A673 (cell line): Measurements from ENCODE around the gene KCNQ1. TPM values are rescaled to one million over a fixed set of nuclear protein-coding genes. Genes with fewer than 3 reads are reported as not detected.

Source experiments
- BruUV-seq: library from RNA; stranded (reverse); fragments of 400-500 nt; replicated peaks from 2 replicates; lab custom pipeline; 2021; lab: Mats Ljungman, UMichigan
- CTCF ChIA-PET: fragments of 300-600 bp; sonication (Branson Sonifier 250); formaldehyde crosslinking; loops from one replicate; lab custom pipeline; 2022; ENCODE audit warnings: antibody characterized with exemption; lab: Charles Lee
- POLR2A ChIA-PET: fragments of 300-600 bp; sonication (Branson Sonifier 250); formaldehyde crosslinking; loops from one replicate; lab custom pipeline; 2022; ENCODE audit warnings: antibody characterized with exemption; ENCODE audit not compliant: low non-redundant PET; lab: Charles Lee
- DNase-seq: peaks from one replicate; pipeline ENCODE4 v3.0.0-alpha.2; 2015; ENCODE audit warnings: low spot score
- H3K27ac ChIP-seq: fragments of 200-600 bp; sonication (generic); 2 replicates; pipeline ENCODE4 v1.5.1; 2016; ENCODE audit warnings: mixed run types, low read depth, mild to moderate bottlenecking, mixed read lengths, antibody characterized with exemption, low read length; ENCODE audit not compliant: poor library complexity, severe bottlenecking
- H3K27me3 ChIP-seq: fragments of 200-600 bp; sonication (generic); replicated peaks from 2 replicates; pipeline ENCODE4 v1.6.1; 2017; ENCODE audit warnings: mixed run types, low read depth, mild to moderate bottlenecking, mixed read lengths, antibody characterized with exemption, low read length; ENCODE audit not compliant: insufficient read depth, poor library complexity
- H3K36me3 ChIP-seq: fragments of 200-600 bp; sonication (generic); 2 replicates; pipeline ENCODE4 v1.6.1; 2016; ENCODE audit warnings: mixed run types, mild to moderate bottlenecking, mixed read lengths, antibody characterized with exemption, low read length; ENCODE audit not compliant: insufficient read depth, poor library complexity, severe bottlenecking
- H3K4me1 ChIP-seq: fragments of 200-600 bp; sonication (generic); 2 replicates; pipeline ENCODE4 v1.6.1; 2017; ENCODE audit warnings: mixed run types, mild to moderate bottlenecking, mixed read lengths, antibody characterized with exemption, low read length; ENCODE audit not compliant: insufficient read depth, poor library complexity, severe bottlenecking
- H3K4me3 ChIP-seq: fragments of 200-600 bp; sonication (generic); 2 replicates; pipeline ENCODE4 v1.5.1; 2016; ENCODE audit warnings: low read depth, mixed run types, mild to moderate bottlenecking, mixed read lengths, low read length; ENCODE audit not compliant: poor library complexity, severe bottlenecking
- H3K9me3 ChIP-seq: fragments of 200-600 bp; sonication (generic); 2 replicates; pipeline ENCODE4 v1.6.1; 2016; ENCODE audit warnings: mixed run types, low read depth, mild to moderate bottlenecking, mixed read lengths, antibody characterized with exemption, low read length; ENCODE audit not compliant: poor library complexity, severe bottlenecking
- CTCF ChIP-seq: fragments of 300-800, 200-600 bp; sonication (generic); conservative IDR thresholded peaks from 2 replicates; pipeline ENCODE4 v1.5.1; 2017; ENCODE audit warnings: low read depth, mild to moderate bottlenecking, antibody characterized with exemption, low read length, moderate library complexity, mixed read lengths
- EZH2 ChIP-seq: fragments of 200-600 bp; sonication (generic); IDR thresholded peaks from 2 replicates; pipeline ENCODE4 v1.6.1; 2017; ENCODE audit warnings: borderline replicate concordance, low read depth, mild to moderate bottlenecking, mixed read lengths, antibody characterized with exemption, low read length; ENCODE audit not compliant: poor library complexity, severe bottlenecking
- intact Hi-C: fragments of 100-400 bp; cut with micrococcal nuclease; formaldehyde crosslinking; loops from one replicate; pipeline ENCODE4 v1.10.0; 2022; ENCODE audit not compliant: unreplicated experiment
- total RNA-seq: library from RNA; stranded (reverse); gene quantifications from 2 replicates; pipeline ENCODE4 v1.2.3, GENCODE V29; 2021

KCNQ1 gene
- total RNA-seq, 1 experiment from 2014 or later = not detected

GRCh38 chr11:2870460-2870859 lies 425.7 kb downstream of the KCNQ1 start:
- TF ChIP-seq CTCF (no peak), EZH2 (no peak)
- no peak for DNase-seq
- no peaks in the 10 kb centered on the region for H3K9me3 ChIP-seq
- H3K4me1 ChIP-seq = no peaks in the 10 kb centered on the region
- H3K27ac ChIP-seq = no peak overlapping the region
- CTCF ChIA-PET = no interaction called here
- POLR2A ChIA-PET = no interaction called here
- peaks cover 13% of the 10 kb centered on the region for H3K27me3 ChIP-seq
- BruUV-seq = no TSS peak
- no peaks in the 10 kb centered on the region for H3K36me3 ChIP-seq
- intact Hi-C loops = no loop called here
- H3K4me3 ChIP-seq = no peak overlapping the region

GRCh38 chr11:2870969-2871680 lies 426.3 kb downstream of the KCNQ1 start:
- POLR2A ChIA-PET = no interaction called here
- CTCF ChIA-PET = no interaction called here
- H3K4me3 ChIP-seq = no peak overlapping the region
- peaks cover 13% of the 10 kb centered on the region for H3K27me3 ChIP-seq
- no peak for DNase-seq
- intact Hi-C loops = no loop called here
- H3K9me3 ChIP-seq = no peaks in the 10 kb centered on the region
- TF ChIP-seq CTCF = no peak
- BruUV-seq = no TSS peak
- no peak overlapping the region for H3K27ac ChIP-seq
- H3K36me3 ChIP-seq = no peaks in the 10 kb centered on the region
- no peaks in the 10 kb centered on the region for H3K4me1 ChIP-seq

- Histone ChIP-seq H3K27me3 (peaks cover 4% of the 10 kb centered on the region), H3K27ac (no peak overlapping the region), H3K9me3 (no peaks in the 10 kb centered on the region), H3K4me1 (no peaks in the 10 kb centered on the region), H3K4me3 (no peak overlapping the region), H3K36me3 (no peaks in the 10 kb centered on the region)
- no peak for DNase-seq
- BruUV-seq = no TSS peak
- TF ChIP-seq EZH2 (no peak), CTCF (no peak)
- ChIA-PET CTCF (no interaction called here), POLR2A (no interaction called here)
- intact Hi-C loops = no loop called here
Measured at GRCh38 chr11:2874963-2875362, 430.2 kb downstream of the KCNQ1 start.
